Stimulated activated CD4-positive, alpha-beta T cell treated with anti-CD3 and anti-CD28 coated beads, Interleukin-4, amount 100 ng/mL, for 48 hours (primary cell): Measurements from ENCODE around the gene KIF21B.

Experiments used
- DNase-seq, 2 donors: peaks; one replicate each; pipeline ENCODE4 v3.0.0-alpha.2; 2020; ENCODE audit warnings: low read depth in 2 of 2

KIF21B gene

GRCh38 chr1:201023517-201023902, at the start of gene KIF21B:
KIF21B (minus strand) TSS chr1:201023714; CDS start chr1:201023383, 331 bp downstream.
- peak; percentile 86 to 88 for DNase-seq

- no peak for DNase-seq
Measured at GRCh38 chr1:201072922-201073321, 49.4 kb upstream of the KIF21B start.

GRCh38 chr1:201072149-201072548, 48.6 kb upstream of the KIF21B start:
- no peak for DNase-seq

- DNase-seq = no peak
Measured at GRCh38 chr1:201069636-201070035, 46.1 kb upstream of the KIF21B start.

GRCh38 chr1:201068976-201069375, 45.5 kb upstream of the KIF21B start:
- DNase-seq = no peak

GRCh38 chr1:201066986-201067385, 43.5 kb upstream of the KIF21B start:
- DNase-seq = no peak

- DNase-seq = no peak
Measured at GRCh38 chr1:201065686-201066085, 42.2 kb upstream of the KIF21B start.

- no peak for DNase-seq
Measured at GRCh38 chr1:201064806-201065205, 41.3 kb upstream of the KIF21B start.

GRCh38 chr1:201063145-201063544, 39.6 kb upstream of the KIF21B start:
- no peak for DNase-seq

- DNase-seq = no peak
Measured at GRCh38 chr1:201062511-201063091, 39.1 kb upstream of the KIF21B start.

- no peak for DNase-seq
Measured at GRCh38 chr1:201061886-201062285, 38.4 kb upstream of the KIF21B start.

- no peak for DNase-seq
Measured at GRCh38 chr1:201061049-201061448, 37.5 kb upstream of the KIF21B start.

GRCh38 chr1:201060586-201060985, 37.1 kb upstream of the KIF21B start:
- no peak for DNase-seq

GRCh38 chr1:201059871-201060555, 36.5 kb upstream of the KIF21B start:
- no peak for DNase-seq

GRCh38 chr1:201059401-201059800, 35.9 kb upstream of the KIF21B start:
- DNase-seq = no peak

- no peak for DNase-seq
Measured at GRCh38 chr1:201054091-201054543, 30.6 kb upstream of the KIF21B start.

- DNase-seq = no peak
Measured at GRCh38 chr1:201053155-201053860, 29.8 kb upstream of the KIF21B start.

- DNase-seq = no peak
Measured at GRCh38 chr1:201051399-201051798, 27.9 kb upstream of the KIF21B start.

- DNase-seq = no peak
Measured at GRCh38 chr1:201050515-201051277, 27.2 kb upstream of the KIF21B start.

GRCh38 chr1:201049248-201049831, 25.8 kb upstream of the KIF21B start:
- DNase-seq = no peak

- DNase-seq = no peak
Measured at GRCh38 chr1:201048521-201048920, 25.0 kb upstream of the KIF21B start.

- DNase-seq = no peak
Measured at GRCh38 chr1:201044119-201044518, 20.6 kb upstream of the KIF21B start.
